SK-N-MC (cell line): ENCODE data around the gene CYTH3.
"Not testable (repeated sequence)": the region's sequence is repeated elsewhere in the genome, so short reads cannot be mapped to it uniquely, and the experiment has no call there.

Experiments used
- EZH2 ChIP-seq: fragments of 200-600 bp; sonication (generic); IDR thresholded peaks from one replicate; pipeline ENCODE4 v1.6.1; 2017; ENCODE audit warnings: antibody characterized with exemption
- POLR2AphosphoS5 ChIP-seq: IDR thresholded peaks from 2 replicates; pipeline ENCODE4 v1.6.1; 2012; ENCODE audit warnings: mild to moderate bottlenecking, low read depth, low read length, borderline replicate concordance

DNA sequence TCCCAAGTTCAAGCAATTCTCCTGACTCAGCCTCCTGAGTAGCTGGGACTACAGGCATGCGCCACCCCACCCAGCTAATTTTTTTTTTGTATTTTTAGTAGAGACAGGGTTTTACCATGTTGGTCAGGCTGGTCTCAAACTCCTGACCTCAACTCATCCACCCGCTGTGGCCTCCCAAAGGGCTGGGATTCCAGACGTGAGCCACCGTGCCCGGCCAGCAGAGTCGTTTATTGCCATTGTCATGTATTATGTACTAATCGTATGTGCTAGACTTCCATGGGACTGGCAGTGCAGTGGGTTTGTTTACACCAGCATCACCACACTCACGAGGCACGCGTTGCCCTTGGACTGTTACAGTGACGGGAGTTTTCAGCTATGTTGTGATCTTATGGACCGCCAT, 120.9 kb downstream of the CYTH3 start:
- not testable (repeated sequence) for TF ChIP-seq EZH2, POLR2AphosphoS5
